Measurements from ENCODE around the gene FIBIN.
"Not testable (repeated sequence)": the region's sequence is repeated elsewhere in the genome, so short reads cannot be mapped to it uniquely, and the experiment has no call there.

The FIBIN gene

GRCh38 chr11:26983645-26984044 lies 10.3 kb upstream of the FIBIN start:
- DNase-seq = no peak

GRCh38 chr11:26985470-26985869 lies 8.4 kb upstream of the FIBIN start:
- DNase-seq = no peak

GRCh38 chr11:26985943-26986342 lies 8.0 kb upstream of the FIBIN start:
- no peak for DNase-seq

GRCh38 chr11:26987272-26987671 lies 6.6 kb upstream of the FIBIN start:
- DNase-seq = no peak

GRCh38 chr11:26987731-26988130 lies 6.2 kb upstream of the FIBIN start:
- DNase-seq = no peak

- peak; percentile 17 for DNase-seq
Observed at GRCh38 chr11:26992031-26992541, 1.8 kb upstream of the FIBIN start.

GRCh38 chr11:26994631-26995095 lies 751 bp downstream of the FIBIN start:
- DNase-seq = no peak

GRCh38 chr11:26995701-26996460 lies 2.0 kb downstream of the FIBIN start:
- no peak for DNase-seq

GRCh38 chr11:26997378-26997777 lies 3.5 kb downstream of the FIBIN start:
- DNase-seq = no peak

- DNase-seq = not testable (repeated sequence)
Observed at GRCh38 chr11:27001136-27001730, 7.3 kb downstream of the FIBIN start.

- DNase-seq = no peak
Observed at GRCh38 chr11:27002431-27002830, 8.5 kb downstream of the FIBIN start.

- DNase-seq = no peak
Observed at GRCh38 chr11:27002838-27003237, 8.9 kb downstream of the FIBIN start.

- DNase-seq = no peak
Observed at GRCh38 chr11:27004103-27004502, 10.2 kb downstream of the FIBIN start.

- DNase-seq = no peak
Observed at GRCh38 chr11:27008811-27009535, 15.1 kb downstream of the FIBIN start.

- DNase-seq = no peak
Observed at GRCh38 chr11:27011560-27012233, 17.8 kb downstream of the FIBIN start.

- DNase-seq = peak; percentile 51
Observed at GRCh38 chr11:27012234-27012921, 18.5 kb downstream of the FIBIN start.

GRCh38 chr11:27013781-27014361 lies 20.0 kb downstream of the FIBIN start:
- DNase-seq = no peak

GRCh38 chr11:27018902-27019529 lies 25.1 kb downstream of the FIBIN start:
- no peak for DNase-seq

GRCh38 chr11:27020751-27021150 lies 26.8 kb downstream of the FIBIN start:
- peak; percentile 75 for DNase-seq

GRCh38 chr11:27022659-27023251 lies 28.8 kb downstream of the FIBIN start:
- no peak for DNase-seq

GRCh38 chr11:27024865-27025264 lies 31.0 kb downstream of the FIBIN start:
- DNase-seq = no peak
